GM18858 (cell line): ENCODE measurements around the gene ALKAL2.

ENCODE experiments used
- ATAC-seq: cut with Tn5 transposase; IDR thresholded peaks from one replicate; pipeline ENCODE4 v1.9.1; 2021; ENCODE audit not compliant: unreplicated experiment

The ALKAL2 gene

GRCh38 chr2:248724-249123 lies 39.2 kb downstream of the ALKAL2 start:
- ATAC-seq = no peak

DNA sequence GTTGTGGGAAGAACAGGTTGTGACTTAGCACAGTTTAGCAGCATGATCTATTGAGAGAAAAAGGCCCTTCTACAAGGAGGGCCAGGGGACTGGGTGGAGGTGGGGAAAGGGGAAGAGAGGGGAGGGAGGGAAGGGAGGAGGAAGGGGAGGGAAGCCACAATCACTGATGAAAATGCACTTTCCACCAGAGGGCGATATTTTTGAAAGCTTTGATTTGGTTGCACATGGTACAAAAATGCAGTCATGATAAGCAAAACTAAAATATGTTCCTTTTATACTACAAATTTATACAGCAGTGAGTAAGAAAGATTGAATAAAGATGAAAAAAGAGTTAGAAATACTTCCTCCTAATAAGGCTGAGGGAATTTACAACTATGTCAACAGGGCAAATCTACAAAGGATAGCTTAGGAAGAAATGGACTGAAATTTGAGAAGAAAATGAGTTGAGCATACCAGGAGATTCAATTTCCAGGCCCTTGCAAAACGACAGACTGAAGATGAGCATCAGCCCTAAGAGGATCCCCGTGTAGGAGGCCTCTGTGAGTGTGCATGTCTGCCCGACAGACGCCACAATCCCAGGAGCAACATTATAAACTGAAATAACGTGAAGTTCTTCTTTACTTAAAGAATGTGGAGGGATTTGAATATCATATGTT lies 41.3 kb downstream of the ALKAL2 start:
- ATAC-seq = peak; percentile 66

DNA sequence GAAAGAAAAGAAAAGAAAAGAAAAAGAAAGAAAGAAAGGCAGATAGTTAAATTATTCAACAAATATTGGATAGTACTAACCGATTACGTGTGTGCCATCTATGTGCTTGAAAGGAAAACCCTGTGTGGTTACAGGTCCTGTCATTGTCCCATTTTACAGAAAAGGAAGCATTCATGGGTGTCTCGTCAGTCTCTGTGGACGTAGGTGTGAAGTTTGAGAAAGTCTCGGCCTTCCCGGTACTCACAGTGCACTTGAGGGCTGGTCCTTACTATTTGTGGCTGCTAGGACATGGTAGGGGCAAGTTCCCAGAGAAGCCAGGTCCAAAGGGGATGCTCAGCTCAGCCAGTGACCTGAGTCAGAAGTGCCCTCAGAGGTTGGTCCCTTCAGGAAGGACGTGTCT lies 43.3 kb downstream of the ALKAL2 start:
- ATAC-seq = no peak

GRCh38 chr2:238869-239268 lies 49.0 kb downstream of the ALKAL2 start:
- ATAC-seq = no peak

DNA sequence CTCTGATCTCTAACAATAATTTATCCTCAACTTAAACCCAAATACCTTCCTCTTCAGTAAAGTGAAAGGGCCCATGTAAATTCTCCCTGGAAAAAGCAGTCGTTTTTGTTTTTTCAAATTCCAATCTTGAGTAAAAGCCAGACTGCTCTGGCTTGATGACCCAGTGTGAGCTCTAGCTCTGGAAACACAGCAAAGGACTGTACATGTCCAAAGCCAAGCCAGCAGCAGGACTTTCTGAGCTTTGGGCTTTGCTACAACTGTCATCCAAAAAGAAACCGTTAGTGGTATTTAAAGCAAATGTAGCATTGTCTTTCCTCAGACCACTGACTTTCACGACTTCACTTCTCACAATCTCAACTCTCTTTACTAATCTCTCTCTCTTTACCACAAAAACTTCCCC lies 49.5 kb downstream of the ALKAL2 start:
- no peak for ATAC-seq

DNA sequence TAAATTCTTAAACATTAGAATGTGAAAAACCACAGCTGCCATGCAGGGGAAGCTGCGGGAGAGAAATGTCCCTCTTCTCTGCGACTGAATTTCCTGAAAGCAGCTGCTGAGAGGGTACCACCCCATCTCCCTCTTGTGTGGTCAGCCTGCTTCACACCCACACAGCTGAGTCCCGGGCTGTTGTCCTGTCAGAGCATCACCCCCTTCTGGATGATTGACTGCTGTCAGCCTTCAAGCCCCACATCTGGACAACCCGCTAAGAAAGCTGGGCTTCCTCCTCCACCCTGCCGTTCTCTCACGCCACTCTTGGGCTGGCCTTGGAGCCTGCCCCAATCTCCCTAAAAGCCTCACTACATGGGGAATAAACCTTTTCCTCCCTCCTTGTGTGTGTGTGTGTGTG lies 50.0 kb downstream of the ALKAL2 start:
- ATAC-seq = no peak

GRCh38 chr2:236993-237539 lies 50.8 kb downstream of the ALKAL2 start:
- no peak for ATAC-seq

DNA sequence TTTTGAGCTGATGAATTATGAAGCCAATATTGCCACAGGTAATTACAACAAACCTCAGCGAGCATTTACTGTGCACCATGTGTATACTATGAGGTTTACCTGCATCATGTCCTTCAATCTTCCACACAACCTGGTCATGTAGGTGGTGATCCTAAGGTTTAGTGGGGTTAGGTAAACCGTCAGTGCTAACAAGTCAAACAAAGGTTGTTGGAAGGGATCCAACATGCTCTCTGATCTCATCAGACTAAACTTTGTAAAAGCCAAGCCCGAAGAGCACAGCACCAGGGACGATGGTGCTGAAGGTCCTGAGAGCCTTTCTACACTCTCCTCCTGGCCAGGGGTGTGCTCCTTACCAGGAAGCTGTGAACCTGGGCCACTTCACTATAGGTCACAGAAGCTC lies 53.5 kb downstream of the ALKAL2 start:
- no peak for ATAC-seq

- no peak for ATAC-seq
Observed at GRCh38 chr2:233030-233429, 54.9 kb downstream of the ALKAL2 start.

- no peak for ATAC-seq
Observed at GRCh38 chr2:231521-232185, 56.2 kb downstream of the ALKAL2 start.
